Brain microvascular endothelial cell (primary cell): ENCODE data around the gene VMAC.

ENCODE experiments used
- DNase-seq: peaks from one replicate; pipeline ENCODE4 v3.0.0-alpha.2; 2020
- H3K27ac ChIP-seq: fragments of 250-450 bp; sonication (Bioruptor Pico); 2 replicates; pipeline ENCODE4 v1.5.1; 2020; ENCODE audit warnings: mild to moderate bottlenecking, moderate library complexity
- H3K27me3 ChIP-seq: fragments of 250-450 bp; sonication (Bioruptor Pico); replicated peaks from 2 replicates; pipeline ENCODE4 v1.5.1; 2020; ENCODE audit warnings: mild to moderate bottlenecking
- H3K36me3 ChIP-seq: fragments of 250-450 bp; sonication (Bioruptor Pico); replicated peaks from 2 replicates; pipeline ENCODE4 v1.5.1; 2020; ENCODE audit warnings: mild to moderate bottlenecking
- H3K4me3 ChIP-seq: 2 replicates; pipeline ENCODE4 v1.5.1; 2011; ENCODE audit warnings: low read depth, mild to moderate bottlenecking, control low read depth, low read length, moderate library complexity
- CTCF ChIP-seq: IDR thresholded peaks from 2 replicates; pipeline ENCODE4 v1.5.1; 2011; ENCODE audit warnings: low read depth, mild to moderate bottlenecking, moderate library complexity, low read length, control low read depth, inconsistent platforms; ENCODE audit errors: missing control alignments
- in situ Hi-C: cut with HindIII; loops from 2 replicates; pipeline ENCODE4 v1.10.0; 2017; ENCODE audit warnings: low sequenced_read_pairs, low pct_ligation_motif_present

VMAC gene

GRCh38 chr19:5896365-5897076 lies 8.2 kb upstream of the VMAC start:
- no peak overlapping the region for H3K27ac ChIP-seq
- no peak overlapping the region for H3K4me3 ChIP-seq
- no peak for DNase-seq
- in situ Hi-C loops = no loop called here
- H3K36me3 ChIP-seq = peaks cover 22% of the 10 kb centered on the region
- H3K27me3 ChIP-seq = no peaks in the 10 kb centered on the region
- no peak for TF ChIP-seq CTCF

- DNase-seq = no peak
- Histone ChIP-seq H3K4me3 (no peak overlapping the region), H3K27ac (no peak overlapping the region), H3K36me3 (peaks cover 22% of the 10 kb centered on the region), H3K27me3 (no peaks in the 10 kb centered on the region)
- TF ChIP-seq CTCF = peak; percentile 14
- in situ Hi-C loops = no loop called here
These were observed 7.3 kb upstream of the VMAC start for GRCh38 chr19:5897189-5897969.

GRCh38 chr19:5899728-5900526 lies 4.7 kb upstream of the VMAC start:
- H3K27me3 ChIP-seq = no peaks in the 10 kb centered on the region
- in situ Hi-C loops = no loop called here
- H3K36me3 ChIP-seq = peaks cover 18% of the 10 kb centered on the region
- no peak for TF ChIP-seq CTCF
- DNase-seq = no peak
- no peak overlapping the region for H3K4me3 ChIP-seq
- H3K27ac ChIP-seq = no peak overlapping the region

- H3K27ac ChIP-seq = no peak overlapping the region
- in situ Hi-C loops = no loop called here
- TF ChIP-seq CTCF = no peak
- peaks cover 8% of the 10 kb centered on the region for H3K36me3 ChIP-seq
- no peaks in the 10 kb centered on the region for H3K27me3 ChIP-seq
- H3K4me3 ChIP-seq = no peak overlapping the region
- no peak for DNase-seq
These were observed 3.7 kb upstream of the VMAC start for GRCh38 chr19:5900976-5901375.

- peak overlapping the region; percentile 95 for H3K27ac ChIP-seq
- DNase-seq = peak; percentile 28
- in situ Hi-C loops = no loop called here
These were observed 1.5 kb upstream of the VMAC start for GRCh38 chr19:5903056-5903623.

More at GRCh38 chr19:5903056-5903623, 1.5 kb upstream of the VMAC start:
- no peak for TF ChIP-seq CTCF
- Histone ChIP-seq H3K36me3 (peaks cover 7% of the 10 kb centered on the region), H3K27me3 (no peaks in the 10 kb centered on the region), H3K4me3 (peak overlapping the region; percentile 99)
